Medulla oblongata (tissue), 1 donor: ENCODE results near the gene ARHGAP12.
"Not testable (repeated sequence)": the region's sequence is repeated elsewhere in the genome, so short reads cannot be mapped to it uniquely, and the experiment has no call there.

Source experiments
- DNase-seq: peaks from one replicate; pipeline ENCODE4 v3.0.0-alpha.2; 2015; ENCODE audit errors: extremely low spot score

Gene ARHGAP12

DNA sequence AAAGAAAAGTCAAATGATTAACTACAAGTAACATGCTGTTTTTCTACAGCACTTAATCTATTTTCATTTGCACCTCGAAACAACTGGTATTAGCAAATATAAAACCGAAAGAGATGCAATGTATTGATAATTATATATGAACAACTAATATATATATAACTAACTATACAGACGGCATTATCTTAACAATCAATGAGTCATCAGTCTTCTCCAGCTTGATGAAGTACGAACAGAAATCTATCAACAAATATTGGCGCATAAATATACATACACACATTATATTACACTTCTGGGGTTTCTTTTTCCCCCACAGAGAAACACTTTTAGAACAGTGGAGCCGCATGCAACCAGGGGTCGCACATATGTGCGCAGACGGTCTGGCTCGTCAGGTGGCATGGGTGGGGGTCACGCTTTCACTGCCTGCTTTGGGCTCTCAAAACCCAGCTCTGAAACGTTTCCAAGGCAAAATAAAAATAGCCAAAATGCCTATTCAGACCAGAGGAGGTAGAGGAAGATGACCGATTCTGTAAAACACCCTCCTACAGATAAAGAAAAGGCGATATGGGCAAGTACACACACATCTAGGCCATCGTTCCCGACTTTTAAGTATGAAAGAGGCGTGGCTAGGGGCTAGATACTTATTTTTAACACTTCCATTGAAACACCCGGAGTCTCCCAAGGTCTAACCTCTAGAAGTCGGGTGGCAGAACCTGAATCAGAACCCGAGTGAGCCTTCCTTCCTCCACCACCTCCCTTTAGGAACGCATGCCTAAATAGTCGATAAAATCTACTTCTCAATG, 1.7 kb downstream of the ARHGAP12 start:
- DNase-seq = peak; percentile 38

DNA sequence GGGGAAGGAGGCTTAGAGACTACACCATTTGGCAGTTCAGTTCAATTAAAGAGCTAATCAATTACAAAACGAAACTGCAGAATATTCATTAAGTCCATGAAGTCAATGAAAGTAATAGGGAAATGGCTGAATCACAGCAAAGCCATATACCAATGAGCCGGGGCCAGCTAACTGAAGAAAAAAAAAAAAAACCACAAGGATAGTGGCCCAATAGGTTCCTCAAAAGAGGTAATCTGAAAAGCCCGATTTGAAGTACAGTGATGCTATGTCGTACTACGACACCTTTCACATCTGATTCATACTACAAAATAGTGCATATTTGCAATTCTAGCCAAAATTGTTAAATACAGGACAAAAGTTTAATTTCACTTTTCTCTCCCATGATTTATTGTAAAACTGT, 2.5 kb downstream of the ARHGAP12 start:
- no peak for DNase-seq

DNA sequence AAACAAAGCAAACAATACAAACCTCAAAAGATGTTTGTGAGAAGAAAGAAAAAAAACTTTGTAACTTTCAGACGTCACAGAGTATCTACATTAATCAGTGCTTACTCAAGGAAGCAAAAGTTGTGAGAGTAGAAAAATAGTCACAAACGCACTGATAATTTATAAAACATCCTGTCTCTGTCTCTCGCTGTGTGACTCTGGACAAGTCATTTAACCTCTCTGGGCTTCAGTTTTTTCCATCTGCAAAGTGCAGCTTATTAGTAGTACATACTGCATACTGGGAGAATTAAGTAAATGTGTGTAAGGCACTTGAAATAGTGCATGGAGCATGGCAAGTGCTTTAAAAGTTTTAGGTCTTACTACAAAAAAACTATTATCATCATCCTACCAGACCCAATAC, 3.8 kb downstream of the ARHGAP12 start:
- no peak for DNase-seq

DNA sequence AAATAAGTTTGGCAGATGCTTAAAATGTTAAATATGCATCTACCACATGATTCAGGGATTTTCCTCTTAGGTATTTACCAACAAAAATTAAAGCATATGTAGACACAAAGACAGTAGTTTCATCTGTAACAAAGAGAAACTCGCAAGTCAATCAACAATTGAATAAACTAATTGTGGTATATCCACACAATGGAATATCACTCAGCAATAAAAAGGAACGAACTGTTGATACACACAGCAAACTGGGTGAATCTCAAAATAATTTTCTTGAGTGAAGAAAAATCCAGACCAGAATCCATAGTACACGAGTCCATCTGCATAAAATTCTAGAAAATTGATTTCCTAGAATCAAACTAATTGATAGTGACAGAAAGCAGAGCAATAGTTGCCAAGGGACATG, 5.2 kb downstream of the ARHGAP12 start:
- no peak for DNase-seq

DNA sequence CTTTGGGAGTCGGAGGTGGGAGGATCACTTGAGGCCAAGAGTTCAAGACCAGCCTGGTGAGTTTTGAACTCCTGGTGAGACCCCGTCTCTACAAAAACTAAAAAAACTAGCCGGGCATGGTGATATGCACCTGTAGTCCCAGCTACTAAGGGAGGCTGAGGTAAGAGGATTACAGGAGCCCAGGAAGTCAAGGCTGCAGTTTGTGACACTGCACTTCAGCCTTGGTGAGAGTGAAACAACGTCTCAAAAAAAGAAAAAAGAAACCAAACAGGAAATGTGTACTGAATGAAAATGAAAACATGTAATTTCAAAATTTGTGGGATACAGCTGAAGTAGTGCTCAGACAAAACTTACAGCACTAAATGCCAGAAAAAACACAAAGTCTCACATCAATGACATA, 7.6 kb downstream of the ARHGAP12 start:
- DNase-seq = no peak

DNA sequence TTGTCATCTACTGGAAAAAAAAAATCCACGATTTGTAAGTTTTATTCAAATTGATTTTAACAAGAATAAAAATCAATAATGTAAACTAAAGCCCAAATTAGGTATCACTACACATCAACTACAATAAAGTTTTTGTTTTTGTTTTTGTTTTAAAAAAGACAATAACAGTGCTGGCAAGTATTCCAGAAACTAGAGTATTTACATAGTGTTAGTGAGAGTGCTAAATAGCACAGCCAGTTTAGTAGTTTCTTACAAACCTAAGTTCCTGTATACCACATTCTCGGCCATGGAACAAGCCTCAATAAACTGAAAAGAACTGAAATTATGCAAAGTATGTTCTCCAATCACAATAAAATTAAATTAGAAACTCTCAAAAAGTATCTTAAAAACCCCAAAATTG, 8.1 kb downstream of the ARHGAP12 start:
- DNase-seq = no peak

DNA sequence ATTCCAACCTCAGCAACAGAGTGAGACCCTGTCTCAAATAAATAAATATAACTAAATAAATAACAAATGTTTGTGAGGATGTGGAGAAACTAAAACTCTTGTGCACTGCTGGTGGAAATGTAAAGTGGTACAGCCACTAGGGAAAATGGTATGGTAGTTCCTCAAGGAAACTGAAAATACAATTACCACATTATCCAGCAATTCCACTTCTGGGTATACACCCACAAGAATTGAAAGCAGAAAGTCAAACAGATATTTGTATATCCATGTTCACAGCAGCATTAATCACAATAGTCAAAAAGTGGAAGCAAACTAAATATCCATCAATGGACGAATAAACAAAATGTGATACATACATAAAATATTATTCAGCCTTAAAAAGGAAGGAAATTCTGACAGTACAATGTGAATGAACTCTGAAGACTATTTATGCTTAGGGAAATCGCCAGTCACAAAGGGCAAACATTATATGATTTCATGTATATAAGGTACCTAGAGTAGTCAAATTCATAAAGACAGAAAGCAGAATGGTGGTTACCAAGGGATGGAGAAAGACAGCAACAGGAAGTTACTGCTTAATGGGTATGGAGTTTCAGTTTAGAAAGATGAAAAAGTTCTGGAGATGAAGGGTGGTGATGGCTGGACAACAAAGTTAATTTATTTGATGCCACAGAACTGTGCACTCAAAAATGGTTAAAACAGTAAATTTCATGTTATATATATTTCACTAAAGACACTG, 9.8 kb downstream of the ARHGAP12 start:
- no peak for DNase-seq

DNA sequence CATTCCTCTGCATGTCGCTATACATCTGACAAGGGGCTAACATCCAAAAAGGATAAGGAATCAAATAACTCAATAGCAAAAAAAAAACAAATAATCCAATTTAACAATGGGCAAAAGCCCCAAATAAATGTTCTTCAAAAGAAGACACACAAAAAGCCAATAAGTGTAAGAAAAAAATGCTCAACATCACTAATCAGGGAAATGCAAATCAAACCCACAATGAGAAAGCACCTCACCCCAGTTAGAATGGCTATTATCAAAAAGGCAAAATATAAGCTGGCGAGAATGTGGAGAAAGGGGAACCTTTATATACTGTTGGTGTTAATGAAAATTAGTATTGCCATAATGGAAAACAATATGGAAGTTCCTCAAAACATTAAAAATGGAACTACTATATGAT, 14.3 kb downstream of the ARHGAP12 start:
- DNase-seq = no peak

DNA sequence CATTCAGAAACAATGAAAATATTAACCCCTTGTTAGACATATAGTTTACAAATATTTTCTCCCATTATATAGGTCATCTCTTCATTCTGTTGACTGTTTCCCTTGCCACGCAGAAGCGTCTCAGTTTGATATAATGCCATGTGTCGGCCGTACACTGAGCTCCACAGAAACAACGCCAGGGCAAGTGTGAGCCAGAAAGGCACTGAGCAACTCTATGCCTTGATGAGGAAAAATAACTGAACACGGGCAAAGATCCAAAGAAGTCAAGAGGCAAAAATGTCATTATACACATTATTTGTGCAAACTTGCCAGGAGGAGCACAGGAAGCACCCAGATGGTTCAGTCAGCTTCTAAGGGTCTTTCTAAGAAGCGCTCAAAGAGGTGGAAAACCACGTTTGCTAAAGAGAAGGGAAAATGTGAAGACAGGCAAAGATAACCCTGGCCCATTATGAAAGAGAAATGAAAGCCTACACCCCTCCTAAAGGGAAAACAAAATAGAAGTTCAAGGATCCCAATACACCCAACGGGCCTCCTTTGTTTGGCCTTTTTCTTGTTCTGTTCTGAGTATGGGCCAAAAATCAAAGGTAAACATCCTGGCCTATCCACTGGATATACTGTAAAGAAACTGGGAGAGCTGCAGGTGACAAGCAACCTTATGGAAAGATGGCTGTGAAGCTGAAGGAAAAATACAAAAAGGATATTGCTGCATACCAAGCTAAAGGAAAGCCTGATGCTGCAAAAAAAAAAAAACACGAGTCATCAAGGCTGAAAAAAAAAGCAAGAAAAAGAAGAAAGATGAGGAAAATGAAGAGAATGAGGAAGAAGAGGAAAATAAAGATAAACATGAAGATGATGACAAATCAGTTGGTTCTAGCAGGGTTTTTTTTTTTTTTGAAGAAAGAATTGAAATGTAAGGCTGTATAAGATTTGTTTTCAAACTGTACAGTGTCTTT, 15.5 kb downstream of the ARHGAP12 start:
- peak; percentile 31 for DNase-seq

DNA sequence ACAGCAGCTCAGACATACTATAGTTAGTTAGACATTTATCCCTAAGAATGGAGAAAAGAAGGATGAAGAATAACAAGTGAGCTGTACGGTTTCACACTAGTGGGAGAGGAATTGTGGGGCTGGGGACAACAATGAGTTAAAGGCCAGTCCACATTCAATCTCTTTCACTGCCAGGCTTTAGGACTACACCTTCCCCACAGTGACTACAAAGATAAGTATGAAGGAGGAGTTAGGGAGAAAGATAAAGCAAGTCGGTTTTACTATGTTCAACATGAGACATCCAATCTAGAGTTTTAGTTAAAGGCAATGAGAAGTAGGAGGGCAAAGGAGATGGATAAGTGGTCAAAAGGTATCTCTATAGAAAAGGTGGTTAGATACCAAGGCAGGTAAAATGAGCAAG, 16.3 kb downstream of the ARHGAP12 start:
- no peak for DNase-seq

DNA sequence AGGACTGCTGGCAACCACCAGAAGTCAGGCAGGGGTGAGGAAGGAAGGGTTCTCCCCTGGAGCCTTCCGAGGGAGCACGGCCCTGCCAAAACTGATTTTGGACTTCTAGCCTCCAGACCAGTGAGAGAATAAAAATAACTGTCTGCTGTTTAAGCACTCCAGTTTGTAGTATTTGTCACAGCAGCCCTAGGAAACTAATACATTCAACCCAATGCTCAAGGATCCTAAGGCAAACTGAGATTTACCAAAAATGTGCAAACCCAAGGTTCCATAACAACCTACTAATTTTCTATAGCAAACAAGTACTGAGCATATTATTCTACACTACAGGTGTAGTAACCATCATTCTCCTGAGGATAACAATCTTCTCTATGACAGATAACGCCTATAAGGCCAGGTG, 18.6 kb downstream of the ARHGAP12 start:
- no peak for DNase-seq

DNA sequence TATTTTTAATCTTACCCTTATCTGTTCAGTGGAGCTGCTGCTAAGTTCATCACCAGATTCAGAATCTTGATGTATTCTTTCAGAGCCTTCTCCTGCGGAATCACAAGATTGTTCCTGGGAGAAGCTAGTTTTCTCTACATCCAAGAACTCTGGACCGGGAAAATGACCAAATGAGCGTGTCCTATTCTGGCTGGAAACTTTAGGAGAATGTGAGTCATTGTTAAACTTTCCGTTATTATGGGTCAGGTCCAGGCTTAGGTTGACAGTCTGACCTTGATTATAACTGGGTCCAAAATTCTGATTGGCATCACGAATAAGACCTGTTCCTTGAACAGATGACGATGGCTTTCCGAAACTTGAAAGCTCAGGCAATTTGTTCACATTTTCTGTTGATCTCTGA, 20.5 kb downstream of the ARHGAP12 start:
- peak; percentile 47 for DNase-seq

DNA sequence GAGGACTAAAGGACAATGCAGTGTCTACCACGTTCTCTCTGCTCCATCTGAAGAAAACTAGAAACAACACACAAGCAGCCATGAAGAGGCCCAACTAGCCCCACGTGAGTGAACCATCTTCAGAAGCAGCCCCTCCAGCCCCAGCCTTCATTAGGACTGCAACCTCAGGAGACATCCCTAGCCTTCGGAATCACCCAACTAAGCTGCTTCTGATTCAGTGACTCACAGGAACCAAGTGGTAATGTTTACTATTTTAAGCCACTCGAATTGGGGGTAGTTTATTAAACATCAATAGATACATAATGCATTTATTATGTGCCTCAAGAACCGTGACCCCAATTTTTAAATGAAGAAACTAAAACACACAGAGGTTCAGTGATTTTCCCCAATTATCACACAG, 22.6 kb downstream of the ARHGAP12 start:
- DNase-seq = no peak

DNA sequence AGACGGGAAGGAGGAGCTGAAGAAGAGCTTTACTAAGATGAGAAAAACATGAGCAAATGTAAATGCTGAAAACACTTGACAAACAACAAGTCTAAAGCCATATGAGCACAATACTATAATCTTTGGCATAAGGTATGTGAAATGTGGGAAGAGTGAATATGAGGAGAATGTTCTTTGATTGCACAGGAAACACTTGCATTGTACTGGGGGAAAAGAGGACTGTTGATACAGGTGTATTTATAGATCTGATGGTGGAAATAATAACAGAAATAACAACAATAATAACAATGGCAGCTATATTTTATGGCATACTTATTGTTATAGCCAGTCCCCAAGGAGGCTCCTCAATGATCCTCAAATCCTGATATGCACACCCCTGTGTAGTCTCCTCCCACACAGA, 23.0 kb downstream of the ARHGAP12 start:
- DNase-seq = no peak

DNA sequence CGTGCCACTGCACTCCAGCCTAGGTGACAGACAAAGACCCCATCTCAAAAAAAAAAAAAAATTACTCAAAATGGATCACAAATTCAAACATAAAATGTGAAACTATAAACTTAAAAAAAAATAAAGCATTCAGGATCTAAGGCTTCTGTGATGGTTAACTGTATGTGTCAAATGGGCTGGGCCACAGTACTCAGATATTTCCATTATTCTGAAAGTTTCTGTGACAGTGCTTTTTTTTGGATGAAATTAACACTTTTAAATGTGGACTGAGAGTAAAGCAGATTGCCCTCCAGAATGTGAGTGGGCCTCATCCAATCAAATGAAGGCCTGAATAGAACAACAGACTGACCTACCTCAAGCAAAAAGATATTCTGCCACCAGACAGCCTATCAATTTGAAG, 26.0 kb downstream of the ARHGAP12 start:
- DNase-seq = no peak

DNA sequence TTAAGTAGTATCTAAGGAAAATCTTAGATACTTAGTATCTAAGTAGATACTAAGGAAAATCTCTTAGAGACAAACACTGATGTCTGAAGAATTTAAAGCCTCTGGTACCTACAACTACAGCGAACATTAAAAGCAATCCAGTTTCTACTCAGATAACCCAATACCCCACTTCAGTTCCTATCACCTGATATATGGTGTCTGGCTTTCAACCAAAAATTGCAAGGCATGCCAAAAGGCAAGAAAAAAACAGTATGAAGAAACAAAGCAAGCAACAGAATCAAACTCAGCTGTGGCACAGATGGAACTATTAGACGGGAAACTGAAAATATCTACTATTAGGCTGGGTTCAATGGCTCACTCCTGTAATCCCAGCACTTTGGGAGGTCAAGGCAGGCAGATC, 31.1 kb downstream of the ARHGAP12 start:
- no peak for DNase-seq

DNA sequence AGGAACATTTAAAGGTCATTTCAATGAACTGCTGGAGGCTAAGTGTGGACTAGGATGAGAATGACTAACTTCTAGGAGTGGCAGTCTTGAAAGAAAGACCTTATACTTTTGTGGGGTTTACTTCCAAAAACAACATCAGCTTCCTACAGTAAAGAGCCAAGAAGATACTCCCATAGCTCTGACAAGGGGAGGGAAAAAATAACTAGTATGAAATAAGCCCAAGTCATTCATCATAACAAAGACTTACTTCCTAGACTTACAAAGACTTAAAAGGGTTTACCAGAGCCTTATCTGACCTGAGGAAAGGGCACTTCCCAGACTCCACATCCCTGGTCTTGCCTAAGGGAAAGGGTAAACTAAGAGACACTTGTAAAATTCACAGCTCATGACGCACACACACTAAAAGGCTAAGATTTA, 31.7 kb downstream of the ARHGAP12 start:
- DNase-seq = no peak

DNA sequence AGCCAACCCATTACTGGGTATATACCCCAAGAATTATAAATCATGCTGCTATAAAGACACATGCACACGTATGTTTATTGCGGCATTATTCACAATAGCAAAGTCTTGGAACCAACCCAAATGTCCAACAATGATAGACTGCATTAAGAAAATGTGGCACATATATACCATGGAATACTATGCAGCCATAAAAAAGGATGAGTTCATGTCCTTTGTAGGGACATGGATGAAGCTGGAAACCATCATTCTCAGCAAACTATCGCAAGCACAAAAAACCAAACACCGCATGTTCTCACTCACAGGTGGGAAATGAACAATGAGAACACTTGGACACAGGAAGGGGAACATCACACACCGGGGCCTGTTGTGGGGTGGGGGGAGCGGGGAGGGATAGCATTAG, 32.9 kb downstream of the ARHGAP12 start:
- not testable (repeated sequence) for DNase-seq

DNA sequence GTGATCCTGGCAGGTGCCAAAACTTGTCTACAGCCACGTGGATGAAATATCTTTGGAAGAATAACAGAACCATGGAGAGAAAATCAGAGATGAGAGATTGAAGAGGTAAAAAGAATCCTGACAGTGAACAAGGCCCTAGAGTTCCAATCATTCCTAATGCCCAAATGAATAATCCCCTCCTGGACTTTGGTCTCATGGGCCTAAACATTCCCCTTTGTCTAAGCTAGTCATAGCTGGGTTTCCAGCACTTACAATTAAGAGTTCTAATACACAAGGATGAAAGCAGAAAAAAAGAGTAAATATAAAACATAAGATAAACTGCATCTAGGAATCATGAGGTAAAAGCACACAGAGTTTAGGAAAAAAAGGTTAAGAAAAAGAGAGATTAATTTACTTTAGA, 40.2 kb downstream of the ARHGAP12 start:
- DNase-seq = no peak

DNA sequence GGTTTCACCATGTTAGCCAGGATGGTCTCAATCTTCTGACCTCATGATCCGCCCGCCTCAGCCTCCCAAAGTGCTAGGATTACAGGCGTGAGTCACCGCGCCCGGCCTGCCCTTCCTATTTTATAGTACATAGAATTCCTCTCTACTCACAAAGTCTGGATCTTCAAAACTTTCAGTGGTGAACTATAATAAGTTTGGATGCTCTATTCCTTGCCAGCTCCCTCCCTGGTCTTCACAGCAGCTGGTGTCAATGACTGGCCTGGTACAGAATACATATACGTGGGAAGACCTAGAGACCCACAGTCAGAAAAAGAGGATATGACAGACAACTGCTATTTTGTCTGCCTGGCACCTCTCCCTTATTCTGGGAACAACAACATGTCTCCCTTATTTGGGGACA, 40.8 kb downstream of the ARHGAP12 start:
- DNase-seq = no peak

DNA sequence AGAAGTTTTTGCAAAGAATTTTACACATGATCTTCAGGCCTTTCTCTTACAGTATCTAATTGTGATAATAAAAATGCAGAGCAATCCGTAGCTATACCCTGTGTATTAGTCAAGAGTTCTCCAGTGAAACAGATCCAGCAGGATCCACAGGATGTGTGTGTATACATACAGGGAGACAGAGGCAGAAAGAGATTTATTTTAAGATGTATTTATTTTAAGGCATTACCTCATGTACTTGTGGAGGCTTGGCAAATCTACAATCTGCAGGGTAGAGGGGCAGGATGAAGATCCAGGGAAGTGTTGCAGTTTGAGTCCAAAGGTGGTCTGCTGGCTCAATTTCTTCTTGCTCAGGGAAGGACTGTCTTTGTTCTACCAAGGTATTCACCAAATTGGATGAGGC, 41.7 kb downstream of the ARHGAP12 start:
- no peak for DNase-seq

DNA sequence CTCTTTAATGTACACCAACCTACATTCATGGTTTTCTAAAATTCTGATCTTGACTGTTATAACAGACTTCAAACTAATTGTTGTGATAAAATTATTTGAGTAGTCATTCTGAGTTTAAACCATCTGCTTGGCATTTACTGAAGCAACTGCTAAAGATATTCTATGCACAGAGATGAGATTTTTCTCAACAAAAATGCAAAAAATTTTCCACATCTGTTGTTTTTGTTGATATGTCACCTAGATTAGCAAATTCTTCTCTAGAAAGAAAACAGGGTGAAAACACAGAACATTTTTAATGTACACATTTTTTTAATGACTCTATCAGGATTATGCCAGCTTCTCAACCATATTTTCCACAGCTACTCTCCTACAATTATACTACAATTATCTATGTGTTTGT, 42.7 kb downstream of the ARHGAP12 start:
- no peak for DNase-seq
